HCT116 (cell line): ENCODE measurements around the gene HOXD10. TPM values are rescaled to one million over a fixed set of nuclear protein-coding genes. Genes with fewer than 3 reads are reported as not detected.

Experiments
- ATAC-seq: fragments of 200-7000 bp; cut with Tn5 transposase; 2 replicates; pipeline ENCODE4 v1.9.1; 2020; ENCODE audit warnings: mild to moderate bottlenecking, moderate library complexity
- BruUV-seq: library from RNA; stranded (reverse); fragments of 400-500 nt; replicated peaks from 2 replicates; lab custom pipeline; 2021; lab: Mats Ljungman, UMichigan
- CTCF ChIA-PET: fragments of 300-600 bp; sonication (Branson Sonifier 250); formaldehyde crosslinking; loops from one replicate; lab custom pipeline; 2021; ENCODE audit warnings: antibody characterized with exemption; lab: Charles Lee
- POLR2A ChIA-PET: fragments of 300-600, 350-600 bp; sonication (Branson Sonifier 250); formaldehyde crosslinking; loops from one replicate; lab custom pipeline; 2021; ENCODE audit warnings: antibody characterized with exemption; lab: Charles Lee
- RAD21 ChIA-PET, 2 experiments: fragments of 300-600 bp; sonication (Branson Sonifier 250); formaldehyde crosslinking; loops; one replicate each; lab custom pipeline; 2023; ENCODE audit warnings: low total read pairs in 2 of 2; ENCODE audit not compliant: uncharacterized antibody in 2 of 2, unreplicated experiment in 2 of 2, low non-redundant PET in 1 of 2; lab: Charles Lee
- DNase-seq: peaks from one replicate; pipeline ENCODE4 v3.0.0-alpha.2; 2010; ENCODE audit warnings: low read depth, low spot score
- H2AFZ ChIP-seq: fragments of 200-600 bp; shearing (Covaris generic), sonication (generic); 2 replicates; pipeline ENCODE4 v1.6.1; 2017; ENCODE audit warnings: low read depth, mixed run types, mixed read lengths, antibody characterized with exemption, low read length; ENCODE audit not compliant: poor library complexity, severe bottlenecking
- H3K27ac ChIP-seq: 2 replicates; pipeline ENCODE4 v1.5.1; 2012; ENCODE audit warnings: low read depth, low read length
- H3K27me3 ChIP-seq: fragments of 200-600 bp; sonication (generic); 2 replicates; pipeline ENCODE4 v1.6.1; 2016; ENCODE audit warnings: mixed run types, low read length, mixed read lengths; ENCODE audit not compliant: insufficient read depth
- H3K36me3 ChIP-seq, 2 experiments: fragments of 200-500 bp in 1 of 2; fragments of 200-600 bp in 1 of 2; sonication (Bioruptor generic) in 1 of 2; sonication (generic) in 1 of 2; 2 replicates each; pipeline versions ENCODE4 v1.5.1 to v1.6.1; 2014 to 2016; ENCODE audit warnings: low read length in 2 of 2, inconsistent platforms in 1 of 2, mixed read lengths in 1 of 2, mixed run types in 1 of 2; ENCODE audit not compliant: insufficient read depth in 2 of 2, control insufficient read depth in 1 of 2
- H3K4me1 ChIP-seq, 2 experiments: fragments of 200-600 bp in 1 of 2; sonication (generic) in 1 of 2; 2 replicates each; pipeline versions ENCODE4 v1.5.1 to v1.6.1; 2012 to 2017; ENCODE audit warnings: low read length in 2 of 2, inconsistent platforms in 1 of 2, mild to moderate bottlenecking in 1 of 2, mixed read lengths in 1 of 2, mixed run types in 1 of 2, moderate library complexity in 1 of 2; ENCODE audit not compliant: insufficient read depth in 2 of 2, control insufficient read depth in 1 of 2
- H3K4me2 ChIP-seq: fragments of 200-600 bp; sonication (generic); 2 replicates; pipeline ENCODE4 v1.6.1; 2017; ENCODE audit warnings: mixed run types, low read length, mixed read lengths
- H3K4me3 ChIP-seq, 2 experiments: fragments of 200-600 bp in 1 of 2; sonication (generic) in 1 of 2; replicated peaks in 1 of 2; 2 replicates each; pipeline ENCODE4 v1.5.1; 2011 to 2016; ENCODE audit warnings: low read length in 2 of 2, control low read depth in 1 of 2, low read depth in 1 of 2, mild to moderate bottlenecking in 1 of 2, mixed read lengths in 1 of 2, mixed run types in 1 of 2
- H3K79me2 ChIP-seq: fragments of 200-600 bp; sonication (generic); 2 replicates; pipeline ENCODE4 v1.6.1; 2017; ENCODE audit warnings: mild to moderate bottlenecking, mixed run types, low read length, moderate library complexity, mixed read lengths; ENCODE audit not compliant: insufficient read depth
- H3K9ac ChIP-seq: fragments of 200-600 bp; sonication (generic); 2 replicates; pipeline ENCODE4 v1.6.1; 2016; ENCODE audit warnings: low read length, mixed read lengths
- H3K9me2 ChIP-seq: fragments of 200-600 bp; sonication (generic), shearing (Covaris generic); 2 replicates; pipeline ENCODE4 v1.6.1; 2017; ENCODE audit warnings: mixed run types, mild to moderate bottlenecking, moderate library complexity; ENCODE audit not compliant: insufficient read depth
- H3K9me3 ChIP-seq, 2 experiments: fragments of 200-500 bp in 1 of 2; fragments of 200-600 bp in 1 of 2; sonication (Bioruptor generic) in 1 of 2; sonication (generic) in 1 of 2; 2 replicates each; pipeline ENCODE4 v1.6.1; 2014 to 2017; ENCODE audit warnings: low read length in 2 of 2, mixed read lengths in 2 of 2, inconsistent platforms in 1 of 2, low read depth in 1 of 2, mild to moderate bottlenecking in 1 of 2, mixed run types in 1 of 2, moderate library complexity in 1 of 2; ENCODE audit not compliant: control insufficient read depth in 1 of 2, insufficient read depth in 1 of 2
- H4K20me1 ChIP-seq: fragments of 200-600 bp; sonication (generic), shearing (Covaris generic); 2 replicates; pipeline ENCODE4 v1.6.1; 2017; ENCODE audit warnings: mixed run types, mild to moderate bottlenecking, moderate library complexity; ENCODE audit not compliant: insufficient read depth
- CEBPB ChIP-seq: IDR thresholded peaks from 2 replicates; pipeline ENCODE4 v1.6.1; 2012; ENCODE audit warnings: low read depth
- CTCF ChIP-seq, 3 experiments: fragments of 200-600 bp in 1 of 3; sonication (generic) in 1 of 3; IDR thresholded peaks in 2 of 3; conservative IDR thresholded peaks in 1 of 3; 2 replicates each; pipeline ENCODE4 v1.5.1; 2012 to 2017; ENCODE audit warnings: low read depth in 2 of 3, low read length in 2 of 3, antibody characterized with exemption in 1 of 3, borderline replicate concordance in 1 of 3, control low read depth in 1 of 3, mild to moderate bottlenecking in 1 of 3, mixed read lengths in 1 of 3, mixed run types in 1 of 3, moderate library complexity in 1 of 3; ENCODE audit not compliant: insufficient read depth in 1 of 3
- EGR1 ChIP-seq: IDR thresholded peaks from 2 replicates; pipeline ENCODE4 v1.6.1; 2012; ENCODE audit warnings: low read depth
- ELF1 ChIP-seq: IDR thresholded peaks from 2 replicates; pipeline ENCODE4 v1.6.1; 2012; ENCODE audit warnings: low read depth, borderline replicate concordance
- EZH2 ChIP-seq: fragments of 200-600 bp; sonication (generic); IDR thresholded peaks from 2 replicates; pipeline ENCODE4 v1.6.1; 2017; ENCODE audit warnings: antibody characterized with exemption, mixed run types
- EZH2phosphoT487 ChIP-seq: fragments of 200-600 bp; IDR thresholded peaks from 2 replicates; pipeline ENCODE4 v1.6.1; 2018; ENCODE audit warnings: antibody characterized with exemption, borderline replicate concordance
- FOSL1 ChIP-seq: IDR thresholded peaks from 2 replicates; pipeline ENCODE4 v1.6.1; 2012; ENCODE audit warnings: low read depth
- JUND ChIP-seq: IDR thresholded peaks from 2 replicates; pipeline ENCODE4 v1.6.1; 2012
- MAX ChIP-seq: IDR thresholded peaks from 2 replicates; pipeline ENCODE4 v1.6.1; 2012
- POLR2A ChIP-seq: IDR thresholded peaks from 2 replicates; pipeline ENCODE4 v1.7.0; 2011; ENCODE audit warnings: borderline replicate concordance; ENCODE audit not compliant: insufficient read depth, insufficient read length; ENCODE audit errors: extremely low read depth
- POLR2AphosphoS5 ChIP-seq: IDR thresholded peaks from 2 replicates; pipeline ENCODE4 v1.6.1; 2011; ENCODE audit warnings: mild to moderate bottlenecking, low read depth, low read length, moderate library complexity
- RAD21 ChIP-seq: IDR thresholded peaks from 2 replicates; pipeline ENCODE4 v1.6.1; 2012; ENCODE audit warnings: low read depth, mild to moderate bottlenecking
- SIN3A ChIP-seq: IDR thresholded peaks from 2 replicates; pipeline ENCODE4 v1.6.1; 2012; ENCODE audit warnings: low read depth
- SP1 ChIP-seq: IDR thresholded peaks from 2 replicates; pipeline ENCODE4 v1.6.1; 2012; ENCODE audit warnings: low read depth
- TCF7L2 ChIP-seq: IDR thresholded peaks from 2 replicates; pipeline ENCODE4 v1.7.0; 2011; ENCODE audit warnings: borderline replicate concordance, inconsistent platforms; ENCODE audit not compliant: insufficient read depth, insufficient read length; ENCODE audit errors: extremely low read depth
- YY1 ChIP-seq: IDR thresholded peaks from 2 replicates; pipeline ENCODE4 v1.6.1; 2011; ENCODE audit warnings: low read length, low read depth, moderate library complexity, mild to moderate bottlenecking; ENCODE audit not compliant: insufficient replicate concordance; ENCODE audit errors: extremely low read depth
- ZBTB33 ChIP-seq: IDR thresholded peaks from 2 replicates; pipeline ENCODE4 v1.6.1; 2011; ENCODE audit warnings: mild to moderate bottlenecking, low read length, moderate library complexity; ENCODE audit not compliant: insufficient replicate concordance; ENCODE audit errors: extremely low read depth
- ZFX ChIP-seq: fragments of 450-650 bp; IDR thresholded peaks from 2 replicates; pipeline ENCODE4 v1.6.1; 2017
- intact Hi-C: fragments of 100-400 bp; cut with micrococcal nuclease; formaldehyde crosslinking; loops from 2 replicates; pipeline ENCODE4 v1.10.0; 2022
- total RNA-seq: library from RNA; stranded (reverse); gene quantifications from one replicate; pipeline ENCODE4 v1.2.1, GENCODE V29; 2021; ENCODE audit not compliant: unreplicated experiment
- TF ChIP-seq, protein P1 (sequence below): IDR thresholded peaks from 2 replicates; pipeline ENCODE4 v1.6.1; 2012; ENCODE audit warnings: low read depth

HOXD10 gene
- total RNA-seq, 1 experiment from 2014 or later = not detected

GRCh38 chr2:176161825-176162626, 45.4 kb downstream of the HOXD10 start:
- H3K9me2 ChIP-seq = no peaks in the 10 kb centered on the region
- no TSS peak for BruUV-seq
- CTCF ChIA-PET = no interaction called here

More at GRCh38 chr2:176161825-176162626, 45.4 kb downstream of the HOXD10 start:
- H4K20me1 ChIP-seq = no peaks in the 10 kb centered on the region
- intact Hi-C loops = no loop called here
- H3K4me3 ChIP-seq = no peak overlapping the region
- no peak overlapping the region for H2AFZ ChIP-seq
- H3K9me3 ChIP-seq = no peaks in the 10 kb centered on the region
- POLR2A ChIA-PET = interaction anchor here (1.0 kb wide), 1 partner anchor 11 kb away, joined by 3 read pairs; no protein-coding TSS in a partner anchor
- no peaks in the 10 kb centered on the region for H3K27me3 ChIP-seq
- H3K9ac ChIP-seq = no peak overlapping the region
- no peaks in the 10 kb centered on the region for H3K4me1 ChIP-seq
- H3K36me3 ChIP-seq = no peaks in the 10 kb centered on the region
- no peak for ATAC-seq
- TF ChIP-seq JUND (no peak), TCF7L2 (no peak), CEBPB (no peak), CTCF (IDR thresholded peaks at IDR 0.05 in 2 of 3, conservative IDR thresholded peaks at IDR 0.05 in 1 of 3; ENCODE audit: borderline replicate concordance in 1 of 3, insufficient read depth in 1 of 3, low read depth in 2 of 3, low read length in 2 of 3) (no peak), ZFX (no peak), EZH2 (no peak), RAD21 (no peak), SP1 (no peak), ZBTB33 (no peak), MAX (no peak), SIN3A (no peak), EZH2phosphoT487 (no peak), POLR2A (no peak), YY1 (no peak), FOSL1 (no peak), ELF1 (no peak), POLR2AphosphoS5 (no peak), EGR1 (no peak)
- TF ChIP-seq, protein P1, sequence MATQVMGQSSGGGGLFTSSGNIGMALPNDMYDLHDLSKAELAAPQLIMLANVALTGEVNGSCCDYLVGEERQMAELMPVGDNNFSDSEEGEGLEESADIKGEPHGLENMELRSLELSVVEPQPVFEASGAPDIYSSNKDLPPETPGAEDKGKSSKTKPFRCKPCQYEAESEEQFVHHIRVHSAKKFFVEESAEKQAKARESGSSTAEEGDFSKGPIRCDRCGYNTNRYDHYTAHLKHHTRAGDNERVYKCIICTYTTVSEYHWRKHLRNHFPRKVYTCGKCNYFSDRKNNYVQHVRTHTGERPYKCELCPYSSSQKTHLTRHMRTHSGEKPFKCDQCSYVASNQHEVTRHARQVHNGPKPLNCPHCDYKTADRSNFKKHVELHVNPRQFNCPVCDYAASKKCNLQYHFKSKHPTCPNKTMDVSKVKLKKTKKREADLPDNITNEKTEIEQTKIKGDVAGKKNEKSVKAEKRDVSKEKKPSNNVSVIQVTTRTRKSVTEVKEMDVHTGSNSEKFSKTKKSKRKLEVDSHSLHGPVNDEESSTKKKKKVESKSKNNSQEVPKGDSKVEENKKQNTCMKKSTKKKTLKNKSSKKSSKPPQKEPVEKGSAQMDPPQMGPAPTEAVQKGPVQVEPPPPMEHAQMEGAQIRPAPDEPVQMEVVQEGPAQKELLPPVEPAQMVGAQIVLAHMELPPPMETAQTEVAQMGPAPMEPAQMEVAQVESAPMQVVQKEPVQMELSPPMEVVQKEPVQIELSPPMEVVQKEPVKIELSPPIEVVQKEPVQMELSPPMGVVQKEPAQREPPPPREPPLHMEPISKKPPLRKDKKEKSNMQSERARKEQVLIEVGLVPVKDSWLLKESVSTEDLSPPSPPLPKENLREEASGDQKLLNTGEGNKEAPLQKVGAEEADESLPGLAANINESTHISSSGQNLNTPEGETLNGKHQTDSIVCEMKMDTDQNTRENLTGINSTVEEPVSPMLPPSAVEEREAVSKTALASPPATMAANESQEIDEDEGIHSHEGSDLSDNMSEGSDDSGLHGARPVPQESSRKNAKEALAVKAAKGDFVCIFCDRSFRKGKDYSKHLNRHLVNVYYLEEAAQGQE = no peak
- TF ChIP-seq, all 23 proteins: peak for 0
- DNase-seq = no peak
- no peaks in the 10 kb centered on the region for H3K79me2 ChIP-seq
- H3K4me2 ChIP-seq = no peak overlapping the region
- H3K27ac ChIP-seq = no peak overlapping the region
- RAD21 ChIA-PET = no interaction called here
